GM23338 (cell line): ENCODE results near the gene SPRR2A. TPM values are rescaled to one million over a fixed set of nuclear protein-coding genes. Genes with fewer than 3 reads are reported as not detected.

Source experiments
- ATAC-seq: fragments of 200-7000 bp; cut with Tn5 transposase; 3 replicates; pipeline ENCODE4 v1.9.1; 2020
- DNase-seq: peaks from one replicate; pipeline ENCODE4 v3.0.0-alpha.2; 2015; ENCODE audit warnings: low spot score
- H2AFZ ChIP-seq: fragments of 200-600 bp; sonication (generic); 2 replicates; pipeline ENCODE4 v1.8.0; 2016; ENCODE audit warnings: antibody characterized with exemption, mild to moderate bottlenecking, moderate library complexity
- H3F3A ChIP-seq: fragments of 200-600 bp; sonication (generic); replicated peaks from 2 replicates; pipeline ENCODE4 v1.8.0; 2017; ENCODE audit warnings: antibody characterized with exemption, mixed run types, low read depth
- H3K27ac ChIP-seq: fragments of 200-600 bp; sonication (generic); 2 replicates; pipeline ENCODE4 v1.6.1; 2016; ENCODE audit warnings: low read depth
- H3K27me3 ChIP-seq: fragments of 200-600 bp; sonication (generic); 2 replicates; pipeline ENCODE4 v1.8.0; 2016; ENCODE audit warnings: mild to moderate bottlenecking, mixed run types, moderate library complexity; ENCODE audit not compliant: insufficient read depth
- H3K36me3 ChIP-seq: fragments of 200-600 bp; sonication (generic); 2 replicates; pipeline ENCODE4 v1.8.0; 2016; ENCODE audit warnings: mild to moderate bottlenecking; ENCODE audit not compliant: insufficient read depth
- H3K4me1 ChIP-seq: fragments of 200-600 bp; sonication (generic); 2 replicates; pipeline ENCODE4 v1.8.0; 2016; ENCODE audit warnings: mild to moderate bottlenecking, moderate library complexity; ENCODE audit not compliant: insufficient read depth
- H3K4me2 ChIP-seq: fragments of 200-600 bp; sonication (generic); 2 replicates; pipeline ENCODE4 v1.7.1; 2017; ENCODE audit warnings: mixed run types
- H3K4me3 ChIP-seq: fragments of 200-600 bp; sonication (generic); 2 replicates; pipeline ENCODE4 v1.6.1; 2016; ENCODE audit warnings: mixed run types
- H3K79me2 ChIP-seq: fragments of 200-600 bp; sonication (generic); replicated peaks from 2 replicates; pipeline ENCODE4 v1.8.0; 2017; ENCODE audit warnings: mild to moderate bottlenecking; ENCODE audit not compliant: insufficient read depth
- H3K9me2 ChIP-seq: fragments of 200-600 bp; sonication (generic); 2 replicates; pipeline ENCODE4 v1.8.0; 2017; ENCODE audit not compliant: insufficient read depth
- H4K20me1 ChIP-seq: fragments of 200-600 bp; sonication (generic); replicated peaks from 2 replicates; pipeline ENCODE4 v1.8.0; 2017; ENCODE audit warnings: mild to moderate bottlenecking; ENCODE audit not compliant: insufficient read depth
- H3K27ac Mint-ChIP-seq: 2 replicates; pipeline ENCODE4 v1.8.0; 2020; ENCODE audit warnings: inconsistent platforms, mild to moderate bottlenecking, moderate library complexity, mixed read lengths
- H3K27me3 Mint-ChIP-seq: 3 replicates; pipeline ENCODE4 v1.8.0; 2022; ENCODE audit warnings: low read depth, mild to moderate bottlenecking, moderate library complexity, mixed read lengths, inconsistent platforms; ENCODE audit not compliant: insufficient read depth, poor library complexity
- H3K36me3 Mint-ChIP-seq: 3 replicates; pipeline ENCODE4 v1.8.0; 2021; ENCODE audit warnings: low read depth, mild to moderate bottlenecking, inconsistent platforms, moderate library complexity, mixed read lengths
- H3K4me1 Mint-ChIP-seq: 3 replicates; pipeline ENCODE4 v1.8.0; 2020; ENCODE audit warnings: mild to moderate bottlenecking, inconsistent platforms, mixed read lengths
- H3K4me3 Mint-ChIP-seq: 3 replicates; pipeline ENCODE4 v1.8.0; 2021; ENCODE audit warnings: moderate library complexity, mild to moderate bottlenecking, inconsistent platforms, mixed read lengths
- H3K9me3 Mint-ChIP-seq: 3 replicates; pipeline ENCODE4 v1.8.0; 2020; ENCODE audit warnings: moderate library complexity, mild to moderate bottlenecking, inconsistent platforms, mixed read lengths
- CREB1 ChIP-seq: fragments of 250-450 bp; sonication (Bioruptor Pico); IDR thresholded peaks from 2 replicates; pipeline ENCODE4 v1.5.0; 2020; ENCODE audit warnings: low read depth, mild to moderate bottlenecking, moderate library complexity
- ETS1 ChIP-seq: IDR thresholded peaks from 2 replicates; pipeline ENCODE4 v1.6.1; 2016; ENCODE audit warnings: antibody characterized with exemption
- EZH2 ChIP-seq: fragments of 200-600 bp; sonication (generic); IDR thresholded peaks from one replicate; pipeline ENCODE4 v1.8.0; 2017; ENCODE audit warnings: antibody characterized with exemption, mild to moderate bottlenecking, low read depth; ENCODE audit not compliant: unreplicated experiment
- EZH2phosphoT487 ChIP-seq: fragments of 200-600 bp; sonication (generic); IDR thresholded peaks from one replicate; pipeline ENCODE4 v1.8.1; 2018; ENCODE audit warnings: antibody characterized with exemption; ENCODE audit not compliant: unreplicated experiment
- JUNB ChIP-seq: IDR thresholded peaks from one replicate; pipeline ENCODE4 v1.6.1; 2016; ENCODE audit warnings: antibody characterized with exemption; ENCODE audit not compliant: unreplicated experiment
- NANOG ChIP-seq: IDR thresholded peaks from 2 replicates; pipeline ENCODE4 v1.6.1; 2016; ENCODE audit warnings: antibody characterized with exemption, borderline replicate concordance
- POLR2AphosphoS5 ChIP-seq: IDR thresholded peaks from 2 replicates; pipeline ENCODE4 v1.6.1; 2016; ENCODE audit warnings: antibody characterized with exemption, low read depth
- STAT1 ChIP-seq: IDR thresholded peaks from one replicate; pipeline ENCODE4 v1.6.1; 2016; ENCODE audit warnings: antibody characterized with exemption; ENCODE audit not compliant: unreplicated experiment
- ZNF114 ChIP-seq: fragments of 250-450 bp; sonication (Bioruptor Pico); IDR thresholded peaks from 2 replicates; pipeline ENCODE4 v1.5.0; 2020; ENCODE audit warnings: mild to moderate bottlenecking, moderate library complexity
- ZNF331 ChIP-seq: fragments of 250-450 bp; sonication (Bioruptor Pico); IDR thresholded peaks from 2 replicates; pipeline ENCODE4 v1.5.0; 2020; ENCODE audit warnings: low read depth, mild to moderate bottlenecking, moderate library complexity
- polyA plus RNA-seq: library from polyadenylated mRNA; unstranded; fragments of >200 nt; fragmentation: Nextera tagmentation; extraction: Ambion mirVana; gene quantifications from 2 replicates; pipeline ENCODE4 v1.2.1, GENCODE V29; 2016
- total RNA-seq: library from RNA; depleted of rRNA; stranded (reverse); fragments of >200 nt; shearing (Covaris generic); gene quantifications from 2 replicates; pipeline ENCODE4 v1.2.3, GENCODE V29; 2014
- TF ChIP-seq, protein P1 (sequence below), 2 experiments: fragments of 200-600 bp in 1 of 2; sonication (generic) in 1 of 2; conservative IDR thresholded peaks; 2 replicates each; pipeline versions ENCODE4 v1.5.1 to v1.6.1; 2016 to 2017; ENCODE audit warnings: antibody characterized with exemption in 2 of 2, low read depth in 2 of 2, mild to moderate bottlenecking in 2 of 2, moderate library complexity in 1 of 2
- TF ChIP-seq, protein P2 (sequence below): fragments of 250-450 bp; sonication (Bioruptor Pico); IDR thresholded peaks from 2 replicates; pipeline ENCODE4 v1.5.0; 2020; ENCODE audit warnings: mild to moderate bottlenecking, moderate library complexity
- TF ChIP-seq, protein P3 (sequence below): IDR thresholded peaks from one replicate; pipeline ENCODE4 v1.6.1; 2018; ENCODE audit warnings: antibody characterized with exemption; ENCODE audit not compliant: unreplicated experiment

SPRR2A gene
- total and polyA plus RNA-seq, 2 experiments from 2014 or later: not detected

DNA sequence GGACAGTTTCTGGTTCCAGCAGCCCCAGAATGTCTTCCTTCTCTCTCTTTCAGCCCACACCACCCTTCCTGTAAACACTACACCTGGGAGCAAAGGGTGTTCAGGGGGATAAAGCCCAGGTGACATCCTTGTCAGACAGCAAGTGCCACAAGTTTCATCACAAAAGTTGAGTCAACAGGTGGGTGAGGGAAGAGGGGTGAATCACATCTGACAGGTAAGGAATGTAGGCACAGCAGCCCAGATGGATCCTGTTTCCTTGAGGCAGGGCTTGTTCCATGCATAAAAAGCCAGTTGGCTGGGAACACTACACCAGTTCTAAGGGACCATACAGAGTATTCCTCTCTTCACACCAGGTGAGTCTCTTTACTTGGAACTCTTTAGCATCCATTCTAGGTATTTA is 26.4 kb downstream of the SPRR2A start, which contains the start of gene SPRR1B:
SPRR1B (plus strand) TSS at position 309 of the 400 bp plus-strand sequence. CDS start 1,143 bp downstream, outside the sequence.
- H3K4me2 ChIP-seq: no peak within 1 kb of the TSS

More for the DNA sequence above, 26.4 kb downstream of the SPRR2A start, which contains the start of gene SPRR1B:
- Histone ChIP-seq H2AFZ (no peak within 1 kb of the TSS), H3F3A (no peaks in the 10 kb centered on the region), H3K4me3 (no peak within 1 kb of the TSS), H3K36me3 (no peaks in the 10 kb centered on the region), H3K27me3 (no peaks in the 10 kb centered on the region), H4K20me1 (no peaks in the 10 kb centered on the region), H3K79me2 (no peaks in the 10 kb centered on the region), H3K9me2 (peaks cover 5% of the 10 kb centered on the region; the same call in 1 of the 2 replicates), H3K4me1 (peaks cover 4% of the 10 kb centered on the region; the same call in 1 of the 2 replicates), H3K27ac (no peak within 1 kb of the TSS)
- no peak for DNase-seq
- Mint-ChIP-seq H3K27ac (no peak within 1 kb of the TSS), H3K9me3 (0 out of 3 replicates have a peak, but pooled peaks cover 3% of the 10 kb centered on the region), H3K36me3 (no peaks in the 10 kb centered on the region), H3K4me3 (no peak within 1 kb of the TSS), H3K27me3 (no peaks in the 10 kb centered on the region), H3K4me1 (peaks cover 11% of the 10 kb centered on the region; the same call in 2 of the 3 replicates)
- TF ChIP-seq CREB1 (CRISPR knock-in tag): no peak
- no peak for TF ChIP-seq ETS1
- no peak for TF ChIP-seq EZH2
- TF ChIP-seq, protein P1, sequence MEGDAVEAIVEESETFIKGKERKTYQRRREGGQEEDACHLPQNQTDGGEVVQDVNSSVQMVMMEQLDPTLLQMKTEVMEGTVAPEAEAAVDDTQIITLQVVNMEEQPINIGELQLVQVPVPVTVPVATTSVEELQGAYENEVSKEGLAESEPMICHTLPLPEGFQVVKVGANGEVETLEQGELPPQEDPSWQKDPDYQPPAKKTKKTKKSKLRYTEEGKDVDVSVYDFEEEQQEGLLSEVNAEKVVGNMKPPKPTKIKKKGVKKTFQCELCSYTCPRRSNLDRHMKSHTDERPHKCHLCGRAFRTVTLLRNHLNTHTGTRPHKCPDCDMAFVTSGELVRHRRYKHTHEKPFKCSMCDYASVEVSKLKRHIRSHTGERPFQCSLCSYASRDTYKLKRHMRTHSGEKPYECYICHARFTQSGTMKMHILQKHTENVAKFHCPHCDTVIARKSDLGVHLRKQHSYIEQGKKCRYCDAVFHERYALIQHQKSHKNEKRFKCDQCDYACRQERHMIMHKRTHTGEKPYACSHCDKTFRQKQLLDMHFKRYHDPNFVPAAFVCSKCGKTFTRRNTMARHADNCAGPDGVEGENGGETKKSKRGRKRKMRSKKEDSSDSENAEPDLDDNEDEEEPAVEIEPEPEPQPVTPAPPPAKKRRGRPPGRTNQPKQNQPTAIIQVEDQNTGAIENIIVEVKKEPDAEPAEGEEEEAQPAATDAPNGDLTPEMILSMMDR (conservative IDR thresholded peaks at IDR 0.05; ENCODE audit: low read depth in 2 of 2): no peak
- TF ChIP-seq, protein P2, sequence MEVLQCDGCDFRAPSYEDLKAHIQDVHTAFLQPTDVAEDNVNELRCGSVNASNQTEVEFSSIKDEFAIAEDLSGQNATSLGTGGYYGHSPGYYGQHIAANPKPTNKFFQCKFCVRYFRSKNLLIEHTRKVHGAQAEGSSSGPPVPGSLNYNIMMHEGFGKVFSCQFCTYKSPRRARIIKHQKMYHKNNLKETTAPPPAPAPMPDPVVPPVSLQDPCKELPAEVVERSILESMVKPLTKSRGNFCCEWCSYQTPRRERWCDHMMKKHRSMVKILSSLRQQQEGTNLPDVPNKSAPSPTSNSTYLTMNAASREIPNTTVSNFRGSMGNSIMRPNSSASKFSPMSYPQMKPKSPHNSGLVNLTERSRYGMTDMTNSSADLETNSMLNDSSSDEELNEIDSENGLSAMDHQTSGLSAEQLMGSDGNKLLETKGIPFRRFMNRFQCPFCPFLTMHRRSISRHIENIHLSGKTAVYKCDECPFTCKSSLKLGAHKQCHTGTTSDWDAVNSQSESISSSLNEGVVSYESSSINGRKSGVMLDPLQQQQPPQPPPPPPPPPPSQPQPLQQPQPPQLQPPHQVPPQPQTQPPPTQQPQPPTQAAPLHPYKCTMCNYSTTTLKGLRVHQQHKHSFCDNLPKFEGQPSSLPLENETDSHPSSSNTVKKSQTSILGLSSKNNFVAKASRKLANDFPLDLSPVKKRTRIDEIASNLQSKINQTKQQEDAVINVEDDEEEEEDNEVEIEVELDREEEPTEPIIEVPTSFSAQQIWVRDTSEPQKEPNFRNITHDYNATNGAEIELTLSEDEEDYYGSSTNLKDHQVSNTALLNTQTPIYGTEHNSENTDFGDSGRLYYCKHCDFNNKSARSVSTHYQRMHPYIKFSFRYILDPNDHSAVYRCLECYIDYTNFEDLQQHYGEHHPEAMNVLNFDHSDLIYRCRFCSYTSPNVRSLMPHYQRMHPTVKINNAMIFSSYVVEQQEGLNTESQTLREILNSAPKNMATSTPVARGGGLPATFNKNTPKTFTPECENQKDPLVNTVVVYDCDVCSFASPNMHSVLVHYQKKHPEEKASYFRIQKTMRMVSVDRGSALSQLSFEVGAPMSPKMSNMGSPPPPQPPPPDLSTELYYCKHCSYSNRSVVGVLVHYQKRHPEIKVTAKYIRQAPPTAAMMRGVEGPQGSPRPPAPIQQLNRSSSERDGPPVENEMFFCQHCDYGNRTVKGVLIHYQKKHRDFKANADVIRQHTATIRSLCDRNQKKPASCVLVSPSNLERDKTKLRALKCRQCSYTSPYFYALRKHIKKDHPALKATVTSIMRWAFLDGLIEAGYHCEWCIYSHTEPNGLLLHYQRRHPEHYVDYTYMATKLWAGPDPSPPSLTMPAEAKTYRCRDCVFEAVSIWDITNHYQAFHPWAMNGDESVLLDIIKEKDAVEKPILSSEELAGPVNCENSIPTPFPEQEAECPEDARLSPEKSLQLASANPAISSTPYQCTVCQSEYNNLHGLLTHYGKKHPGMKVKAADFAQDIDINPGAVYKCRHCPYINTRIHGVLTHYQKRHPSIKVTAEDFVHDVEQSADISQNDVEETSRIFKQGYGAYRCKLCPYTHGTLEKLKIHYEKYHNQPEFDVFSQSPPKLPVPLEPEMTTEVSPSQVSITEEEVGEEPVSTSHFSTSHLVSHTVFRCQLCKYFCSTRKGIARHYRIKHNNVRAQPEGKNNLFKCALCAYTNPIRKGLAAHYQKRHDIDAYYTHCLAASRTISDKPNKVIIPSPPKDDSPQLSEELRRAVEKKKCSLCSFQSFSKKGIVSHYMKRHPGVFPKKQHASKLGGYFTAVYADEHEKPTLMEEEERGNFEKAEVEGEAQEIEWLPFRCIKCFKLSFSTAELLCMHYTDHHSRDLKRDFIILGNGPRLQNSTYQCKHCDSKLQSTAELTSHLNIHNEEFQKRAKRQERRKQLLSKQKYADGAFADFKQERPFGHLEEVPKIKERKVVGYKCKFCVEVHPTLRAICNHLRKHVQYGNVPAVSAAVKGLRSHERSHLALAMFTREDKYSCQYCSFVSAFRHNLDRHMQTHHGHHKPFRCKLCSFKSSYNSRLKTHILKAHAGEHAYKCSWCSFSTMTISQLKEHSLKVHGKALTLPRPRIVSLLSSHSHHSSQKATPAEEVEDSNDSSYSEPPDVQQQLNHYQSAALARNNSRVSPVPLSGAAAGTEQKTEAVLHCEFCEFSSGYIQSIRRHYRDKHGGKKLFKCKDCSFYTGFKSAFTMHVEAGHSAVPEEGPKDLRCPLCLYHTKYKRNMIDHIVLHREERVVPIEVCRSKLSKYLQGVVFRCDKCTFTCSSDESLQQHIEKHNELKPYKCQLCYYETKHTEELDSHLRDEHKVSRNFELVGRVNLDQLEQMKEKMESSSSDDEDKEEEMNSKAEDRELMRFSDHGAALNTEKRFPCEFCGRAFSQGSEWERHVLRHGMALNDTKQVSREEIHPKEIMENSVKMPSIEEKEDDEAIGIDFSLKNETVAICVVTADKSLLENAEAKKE: no peak
- TF ChIP-seq, protein P3, sequence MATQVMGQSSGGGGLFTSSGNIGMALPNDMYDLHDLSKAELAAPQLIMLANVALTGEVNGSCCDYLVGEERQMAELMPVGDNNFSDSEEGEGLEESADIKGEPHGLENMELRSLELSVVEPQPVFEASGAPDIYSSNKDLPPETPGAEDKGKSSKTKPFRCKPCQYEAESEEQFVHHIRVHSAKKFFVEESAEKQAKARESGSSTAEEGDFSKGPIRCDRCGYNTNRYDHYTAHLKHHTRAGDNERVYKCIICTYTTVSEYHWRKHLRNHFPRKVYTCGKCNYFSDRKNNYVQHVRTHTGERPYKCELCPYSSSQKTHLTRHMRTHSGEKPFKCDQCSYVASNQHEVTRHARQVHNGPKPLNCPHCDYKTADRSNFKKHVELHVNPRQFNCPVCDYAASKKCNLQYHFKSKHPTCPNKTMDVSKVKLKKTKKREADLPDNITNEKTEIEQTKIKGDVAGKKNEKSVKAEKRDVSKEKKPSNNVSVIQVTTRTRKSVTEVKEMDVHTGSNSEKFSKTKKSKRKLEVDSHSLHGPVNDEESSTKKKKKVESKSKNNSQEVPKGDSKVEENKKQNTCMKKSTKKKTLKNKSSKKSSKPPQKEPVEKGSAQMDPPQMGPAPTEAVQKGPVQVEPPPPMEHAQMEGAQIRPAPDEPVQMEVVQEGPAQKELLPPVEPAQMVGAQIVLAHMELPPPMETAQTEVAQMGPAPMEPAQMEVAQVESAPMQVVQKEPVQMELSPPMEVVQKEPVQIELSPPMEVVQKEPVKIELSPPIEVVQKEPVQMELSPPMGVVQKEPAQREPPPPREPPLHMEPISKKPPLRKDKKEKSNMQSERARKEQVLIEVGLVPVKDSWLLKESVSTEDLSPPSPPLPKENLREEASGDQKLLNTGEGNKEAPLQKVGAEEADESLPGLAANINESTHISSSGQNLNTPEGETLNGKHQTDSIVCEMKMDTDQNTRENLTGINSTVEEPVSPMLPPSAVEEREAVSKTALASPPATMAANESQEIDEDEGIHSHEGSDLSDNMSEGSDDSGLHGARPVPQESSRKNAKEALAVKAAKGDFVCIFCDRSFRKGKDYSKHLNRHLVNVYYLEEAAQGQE: no peak
- no peak for TF ChIP-seq ZNF331 (CRISPR knock-in tag)
- TF ChIP-seq ZNF114 (CRISPR knock-in tag): no peak
- TF ChIP-seq JUNB: no peak
- TF ChIP-seq NANOG: no peak
- TF ChIP-seq EZH2phosphoT487: no peak
- no peak for TF ChIP-seq STAT1
- TF ChIP-seq POLR2AphosphoS5: no peak
- ATAC-seq: no peak
